ENCODE measurements around the gene GPSM1.

The GPSM1 gene

DNA sequence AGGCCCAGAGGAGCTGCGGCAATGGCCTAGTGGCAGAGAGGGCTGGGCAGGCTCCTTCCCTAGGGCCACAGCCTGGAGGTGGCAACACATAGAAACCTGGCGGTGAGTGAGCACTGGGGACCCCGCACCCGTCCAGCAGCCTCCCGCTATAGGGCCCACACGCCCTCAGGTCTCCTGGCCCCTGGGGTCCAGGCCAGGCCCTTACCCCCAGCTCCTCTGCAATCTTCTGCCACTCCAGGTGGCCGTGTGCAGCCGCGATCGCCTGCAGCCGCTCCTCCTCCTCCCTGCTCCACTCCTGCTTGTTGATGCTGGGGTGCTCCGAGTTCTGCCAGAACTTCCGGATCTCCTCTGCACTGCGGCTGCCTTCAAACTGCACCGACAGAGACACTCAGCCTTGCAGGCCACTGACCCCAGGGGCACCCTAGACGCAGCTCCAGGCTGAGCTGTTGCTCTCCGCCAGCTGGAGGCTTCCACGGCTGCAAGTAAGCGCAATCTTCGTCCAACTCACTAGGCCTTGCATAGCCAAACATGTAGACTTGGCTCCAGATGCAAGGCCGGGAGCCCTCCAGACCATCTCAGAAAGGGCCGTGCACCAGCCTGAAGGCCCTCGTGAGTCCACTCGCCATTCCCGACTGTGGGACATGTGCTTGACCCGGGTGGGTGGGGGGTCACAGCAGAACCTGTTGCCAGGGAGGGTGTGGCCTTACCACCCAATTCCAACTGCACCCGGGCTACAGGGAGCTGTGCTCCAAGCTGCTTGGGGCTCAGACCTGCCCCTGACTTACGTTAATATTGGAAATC, 64.6 kb downstream of the GPSM1 start:
- Histone ChIP-seq H3K9ac (ENCODE audit: low read depth, low read length, poor library complexity, severe bottlenecking) (no peak overlapping the region), H2AFZ (ENCODE audit: low read length) (no peak overlapping the region), H3K36me3 (ENCODE audit: insufficient read depth, low read length) (peaks cover 36% of the 10 kb centered on the region; the same call in 1 of the 2 replicates), H4K20me1 (ENCODE audit: insufficient read depth, low read length, poor library complexity, severe bottlenecking) (no peaks in the 10 kb centered on the region), H3K4me2 (ENCODE audit: low read depth, low read length, poor library complexity, severe bottlenecking) (no peak overlapping the region), H3K9me2 (replicated peaks; ENCODE audit: low read depth, low read length) (no peaks in the 10 kb centered on the region), H3F3A (ENCODE audit: low read depth) (no peaks in the 10 kb centered on the region), H3K27me3 (ENCODE audit: insufficient read depth, low read length, poor library complexity, severe bottlenecking) (no peaks in the 10 kb centered on the region), H3K79me2 (ENCODE audit: insufficient read depth, low read length) (peaks cover under 1% of the 10 kb centered on the region; the same call in 1 of the 2 replicates), H3K4me3 (ENCODE audit: low read length, poor library complexity, severe bottlenecking) (no peak overlapping the region), H3K9me3 (ENCODE audit: insufficient read depth, low read depth, low read length) (no peaks in the 10 kb centered on the region), H3K4me1 (ENCODE audit: insufficient read depth, low read length, poor library complexity, severe bottlenecking) (no peaks in the 10 kb centered on the region)
- no peak for TF ChIP-seq EZH2phosphoT487 (IDR thresholded peaks at IDR 0.05; ENCODE audit: borderline replicate concordance)
- TF ChIP-seq, protein P1, sequence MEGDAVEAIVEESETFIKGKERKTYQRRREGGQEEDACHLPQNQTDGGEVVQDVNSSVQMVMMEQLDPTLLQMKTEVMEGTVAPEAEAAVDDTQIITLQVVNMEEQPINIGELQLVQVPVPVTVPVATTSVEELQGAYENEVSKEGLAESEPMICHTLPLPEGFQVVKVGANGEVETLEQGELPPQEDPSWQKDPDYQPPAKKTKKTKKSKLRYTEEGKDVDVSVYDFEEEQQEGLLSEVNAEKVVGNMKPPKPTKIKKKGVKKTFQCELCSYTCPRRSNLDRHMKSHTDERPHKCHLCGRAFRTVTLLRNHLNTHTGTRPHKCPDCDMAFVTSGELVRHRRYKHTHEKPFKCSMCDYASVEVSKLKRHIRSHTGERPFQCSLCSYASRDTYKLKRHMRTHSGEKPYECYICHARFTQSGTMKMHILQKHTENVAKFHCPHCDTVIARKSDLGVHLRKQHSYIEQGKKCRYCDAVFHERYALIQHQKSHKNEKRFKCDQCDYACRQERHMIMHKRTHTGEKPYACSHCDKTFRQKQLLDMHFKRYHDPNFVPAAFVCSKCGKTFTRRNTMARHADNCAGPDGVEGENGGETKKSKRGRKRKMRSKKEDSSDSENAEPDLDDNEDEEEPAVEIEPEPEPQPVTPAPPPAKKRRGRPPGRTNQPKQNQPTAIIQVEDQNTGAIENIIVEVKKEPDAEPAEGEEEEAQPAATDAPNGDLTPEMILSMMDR (conservative IDR thresholded peaks at IDR 0.05; ENCODE audit: low read length), result no peak

DNA sequence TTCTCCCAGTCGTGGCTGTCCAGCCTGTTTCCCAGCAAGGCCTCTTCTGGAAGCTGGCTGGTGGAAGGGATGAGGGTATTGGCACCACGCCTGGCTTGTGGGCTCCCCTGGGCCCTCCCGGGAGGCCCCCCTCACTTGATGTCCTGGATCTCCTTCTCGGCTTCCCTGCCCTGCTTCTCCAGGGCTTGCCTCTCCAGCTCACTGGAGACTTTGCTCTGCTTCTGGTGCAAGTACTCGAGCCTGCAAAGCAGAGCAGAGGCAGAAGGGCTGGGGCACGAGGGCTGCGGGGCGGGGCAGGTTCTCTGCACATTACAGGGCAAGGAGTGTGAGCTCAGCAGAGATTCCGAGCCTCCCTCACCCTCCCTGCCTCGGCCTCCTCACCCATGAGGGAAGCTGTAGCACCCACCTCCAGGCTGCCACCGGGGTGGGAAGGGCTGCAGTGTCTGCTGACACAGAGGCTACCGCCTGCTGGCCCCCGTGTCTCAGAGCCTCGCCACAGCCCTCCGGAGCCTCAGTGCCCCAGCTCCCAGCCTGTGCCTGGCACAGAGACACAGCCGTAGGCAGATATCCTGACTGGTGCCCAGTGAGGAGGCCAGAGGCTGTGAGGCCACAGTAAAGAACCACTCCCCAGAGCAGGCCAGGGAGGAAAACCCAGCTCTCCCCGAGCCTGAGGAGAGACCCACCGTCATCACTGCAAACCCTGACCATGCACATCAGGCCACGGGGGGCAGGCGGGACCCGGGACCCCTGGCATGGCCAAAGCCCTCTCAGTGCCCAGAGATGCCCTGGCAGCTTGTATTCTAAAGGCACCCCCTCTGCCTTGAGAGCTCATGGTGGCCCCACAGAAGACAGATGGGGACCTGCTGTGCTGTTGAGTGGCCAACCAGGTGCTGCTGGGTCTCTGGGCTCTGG, 65.5 kb downstream of the GPSM1 start:
- H3K4me2 ChIP-seq (ENCODE audit: low read depth, low read length, poor library complexity, severe bottlenecking), result no peak overlapping the region
- H3K36me3 ChIP-seq (ENCODE audit: insufficient read depth, low read length), result peaks cover 39% of the 10 kb centered on the region; the same call in 1 of the 2 replicates
- H2AFZ ChIP-seq (ENCODE audit: low read length), result no peak overlapping the region
- TF ChIP-seq, protein P1 (conservative IDR thresholded peaks at IDR 0.05; ENCODE audit: low read length), result no peak
- peaks cover 2% of the 10 kb centered on the region for H4K20me1 ChIP-seq (ENCODE audit: insufficient read depth, low read length, poor library complexity, severe bottlenecking)
- peaks cover 6% of the 10 kb centered on the region; the same call in 1 of the 2 replicates for H3K79me2 ChIP-seq (ENCODE audit: insufficient read depth, low read length)
- H3K9ac ChIP-seq (ENCODE audit: low read depth, low read length, poor library complexity, severe bottlenecking), result no peak overlapping the region
- H3K4me3 ChIP-seq (ENCODE audit: low read length, poor library complexity, severe bottlenecking), result no peak overlapping the region
- no peaks in the 10 kb centered on the region for H3K9me3 ChIP-seq (ENCODE audit: insufficient read depth, low read depth, low read length)
- no peaks in the 10 kb centered on the region for H3F3A ChIP-seq (ENCODE audit: low read depth)
- no peaks in the 10 kb centered on the region for H3K9me2 ChIP-seq (replicated peaks; ENCODE audit: low read depth, low read length)
- H3K27me3 ChIP-seq (ENCODE audit: insufficient read depth, low read length, poor library complexity, severe bottlenecking), result no peaks in the 10 kb centered on the region
- no peaks in the 10 kb centered on the region for H3K4me1 ChIP-seq (ENCODE audit: insufficient read depth, low read length, poor library complexity, severe bottlenecking)

DNA sequence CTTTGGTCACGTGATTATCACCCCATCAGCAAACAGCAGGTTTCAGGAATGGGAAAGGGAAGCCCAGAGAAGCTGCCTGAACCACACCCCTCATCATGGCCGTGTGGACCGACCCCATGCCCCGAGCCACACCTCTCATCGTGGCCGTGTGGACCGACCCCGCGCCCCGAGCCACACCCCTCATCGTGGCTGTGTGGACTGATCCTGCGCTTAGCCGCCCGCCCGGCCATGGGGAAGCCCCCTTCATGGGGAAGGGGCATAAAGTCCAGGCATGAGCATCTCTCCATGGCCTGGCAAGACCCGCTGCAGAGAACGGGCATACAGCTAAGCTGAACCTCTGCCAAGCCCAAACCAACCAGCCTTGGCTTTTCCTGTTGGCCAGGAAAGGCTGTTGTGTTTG, 66.2 kb downstream of the GPSM1 start:
- peaks cover 7% of the 10 kb centered on the region for H4K20me1 ChIP-seq (ENCODE audit: insufficient read depth, low read length, poor library complexity, severe bottlenecking)
- peaks cover 39% of the 10 kb centered on the region; the same call in 1 of the 2 replicates for H3K36me3 ChIP-seq (ENCODE audit: insufficient read depth, low read length)
- H3K4me3 ChIP-seq (ENCODE audit: low read length, poor library complexity, severe bottlenecking), result no peak overlapping the region

More for the DNA sequence above, 66.2 kb downstream of the GPSM1 start:
- TF ChIP-seq, protein P1 (conservative IDR thresholded peaks at IDR 0.05; ENCODE audit: low read length), result no peak
- TF ChIP-seq EZH2phosphoT487 (IDR thresholded peaks at IDR 0.05; ENCODE audit: borderline replicate concordance), result no peak
- Histone ChIP-seq H3F3A (ENCODE audit: low read depth) (no peaks in the 10 kb centered on the region), H3K79me2 (ENCODE audit: insufficient read depth, low read length) (peaks cover 13% of the 10 kb centered on the region), H3K27me3 (ENCODE audit: insufficient read depth, low read length, poor library complexity, severe bottlenecking) (no peaks in the 10 kb centered on the region), H3K9me2 (replicated peaks; ENCODE audit: low read depth, low read length) (no peaks in the 10 kb centered on the region), H3K9me3 (ENCODE audit: insufficient read depth, low read depth, low read length) (no peaks in the 10 kb centered on the region), H3K4me1 (ENCODE audit: insufficient read depth, low read length, poor library complexity, severe bottlenecking) (peaks cover 5% of the 10 kb centered on the region), H2AFZ (ENCODE audit: low read length) (no peak overlapping the region), H3K9ac (ENCODE audit: low read depth, low read length, poor library complexity, severe bottlenecking) (no peak overlapping the region), H3K4me2 (ENCODE audit: low read depth, low read length, poor library complexity, severe bottlenecking) (no peak overlapping the region)
